ENCODE measurements around the gene PPP1R7.

PPP1R7 gene

DNA sequence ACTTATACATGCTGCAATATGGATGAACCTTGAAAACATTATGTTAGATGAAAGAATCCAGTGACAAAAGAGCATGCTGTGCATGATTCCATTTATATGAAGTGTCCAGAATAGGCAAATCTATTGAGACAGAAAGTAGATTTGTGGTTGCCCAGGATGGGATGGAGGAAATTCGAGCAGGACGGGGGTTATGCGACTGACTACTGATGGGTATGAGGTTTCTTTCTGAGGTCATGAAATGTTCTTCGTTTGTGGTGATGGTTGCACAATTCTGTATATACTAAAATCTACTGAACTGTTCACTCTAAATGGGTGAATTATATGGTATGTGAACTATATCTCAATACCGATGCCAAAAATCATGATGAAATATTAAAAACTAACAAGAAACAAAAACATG is 29.3 kb upstream of the PPP1R7 start:
- no peak for DNase-seq

DNA sequence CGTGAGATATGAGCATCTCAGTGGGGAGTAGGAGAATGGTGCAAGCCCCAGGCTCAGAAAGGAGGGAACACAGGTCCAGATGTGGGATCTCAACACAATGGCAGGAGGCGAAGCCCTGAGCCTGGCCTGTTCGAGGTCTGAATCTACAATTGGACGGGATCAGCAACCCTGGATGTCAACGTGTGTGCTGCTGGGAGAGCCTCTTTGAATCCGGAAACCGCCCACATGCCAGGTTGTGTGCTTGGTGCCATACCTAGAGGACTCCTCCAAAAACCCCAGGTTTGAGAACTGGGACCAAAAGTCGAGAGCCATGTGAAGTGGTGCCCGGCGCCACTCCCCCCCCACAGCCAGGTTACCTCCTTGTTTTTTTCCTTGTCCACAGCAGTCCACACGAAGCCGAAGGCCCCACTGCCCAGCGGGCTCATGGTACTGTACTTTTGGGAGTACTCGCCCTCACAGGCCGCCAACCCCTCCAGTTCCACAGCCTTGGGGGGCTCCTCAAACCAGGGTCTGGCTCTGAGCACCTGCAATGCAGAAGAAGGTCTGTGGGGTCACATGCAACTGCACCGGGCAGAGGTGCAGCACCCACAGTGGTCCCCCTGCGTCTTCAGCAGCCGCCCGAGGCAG is 27.8 kb upstream of the PPP1R7 start:
- no peak for DNase-seq

DNA sequence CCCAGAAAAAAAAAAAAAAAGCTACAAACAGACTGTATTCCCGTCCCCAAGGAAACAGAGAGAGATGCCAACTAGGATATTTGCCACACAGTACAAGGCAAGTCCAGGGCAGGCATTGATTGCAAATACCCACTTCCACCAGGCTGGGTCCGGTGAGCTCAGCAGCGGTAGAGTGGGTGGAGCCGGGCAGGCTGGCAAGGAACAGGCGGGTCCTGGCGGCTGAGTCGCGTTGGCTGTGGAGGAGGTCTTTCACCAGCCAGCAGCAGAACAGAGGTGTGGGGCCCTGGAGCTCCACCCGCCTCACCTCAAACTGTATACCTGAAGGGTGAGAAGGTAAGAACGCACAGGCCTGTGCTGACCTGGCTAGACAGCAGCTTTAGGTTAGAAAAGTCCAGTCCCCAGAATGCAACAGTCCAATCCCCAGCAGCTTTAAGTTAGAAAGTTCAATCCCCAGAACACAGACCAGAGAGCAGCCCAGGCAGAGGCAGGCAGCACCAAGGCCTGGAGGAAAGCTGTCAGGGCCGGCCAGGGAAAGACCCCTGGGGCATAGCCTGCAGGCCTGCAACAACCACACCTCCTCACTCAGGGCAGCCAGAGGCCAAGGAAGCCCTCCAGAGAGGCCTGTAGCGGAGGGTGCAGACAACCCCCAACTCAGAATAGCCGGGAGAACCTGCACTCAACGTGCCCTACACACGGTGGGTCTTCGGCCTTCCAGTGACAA is 26.3 kb upstream of the PPP1R7 start:
- DNase-seq: peak in 2 of 14 donors; percentile 11 to 35

DNA sequence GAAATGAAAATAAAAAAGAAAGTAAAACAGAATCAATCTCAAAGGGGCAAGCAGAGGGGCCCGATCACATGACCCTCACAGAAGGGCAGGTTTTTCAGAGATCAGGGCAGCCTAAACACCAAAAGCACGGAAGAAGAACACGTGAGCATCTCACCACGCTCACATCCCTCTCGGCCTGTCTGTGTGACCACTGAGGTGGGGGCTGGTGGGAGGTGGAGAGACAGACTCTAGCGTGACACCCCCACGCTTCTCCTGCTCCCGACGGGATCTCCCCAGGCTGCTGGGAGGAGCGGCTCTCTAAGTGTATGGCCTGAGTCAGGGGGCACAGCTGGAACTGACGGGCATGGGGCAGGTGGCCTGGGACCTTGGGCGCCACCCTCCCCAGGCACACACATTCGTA is 24.6 kb upstream of the PPP1R7 start:
- no peak for DNase-seq

DNA sequence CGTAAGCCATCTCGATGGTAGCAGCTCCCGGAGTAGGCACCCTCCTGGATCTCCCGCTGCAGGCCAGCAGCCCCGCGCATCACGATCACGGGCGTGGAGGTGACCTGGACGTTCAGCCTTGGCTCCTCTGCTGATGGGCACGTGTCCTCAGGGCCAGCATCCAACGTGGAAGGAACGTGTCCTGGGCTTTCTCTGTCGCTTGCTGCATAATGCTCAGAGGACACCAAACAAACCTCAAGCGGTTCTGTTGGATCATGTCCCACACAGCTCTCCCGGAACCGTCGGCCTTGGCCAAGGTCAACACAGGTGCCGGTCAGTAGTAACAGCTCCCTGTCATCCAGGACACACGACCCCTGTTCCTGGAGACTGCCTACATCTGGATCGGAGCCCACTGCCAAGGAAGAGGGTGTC is 24.1 kb upstream of the PPP1R7 start:
- no peak for DNase-seq

DNA sequence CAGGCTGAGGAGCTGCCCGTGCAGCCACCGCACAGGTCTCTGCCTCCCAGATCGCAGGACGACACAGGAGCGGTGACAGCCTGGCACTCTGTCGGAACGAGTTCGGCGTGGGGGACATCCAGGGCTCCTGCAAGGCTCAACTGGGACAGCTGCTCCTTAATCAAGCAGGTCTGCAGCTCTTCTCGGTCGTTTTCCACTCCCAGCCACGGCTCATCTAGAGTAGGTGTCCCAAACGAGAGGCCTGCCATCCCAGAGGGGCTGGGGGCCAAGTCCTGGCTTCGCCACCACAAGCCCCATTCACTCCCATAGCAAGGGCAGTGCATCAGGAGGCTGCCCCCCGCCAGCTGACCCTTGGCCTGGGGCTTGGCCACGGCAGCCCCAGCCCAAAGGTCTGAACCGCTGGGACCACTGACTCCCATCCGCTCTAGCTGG is 23.5 kb upstream of the PPP1R7 start:
- no peak for DNase-seq

DNA sequence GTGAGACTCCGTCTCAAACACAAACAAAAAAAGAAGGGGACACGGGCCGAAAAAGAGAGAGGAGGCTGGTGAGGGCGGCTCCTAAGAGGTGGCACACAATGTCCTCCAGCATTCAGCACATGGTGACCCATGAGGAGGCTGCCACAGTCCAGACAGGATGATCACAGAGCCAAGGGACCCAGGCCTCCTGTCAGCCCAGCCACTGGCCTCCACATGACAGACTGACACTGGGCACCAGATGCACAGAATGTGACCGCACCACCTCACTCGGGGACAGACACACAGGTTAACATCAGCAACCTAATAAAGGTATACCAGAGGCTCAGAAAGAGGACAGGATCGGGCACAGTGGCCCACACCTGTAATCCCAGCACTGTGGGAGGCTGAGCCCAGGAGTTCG is 22.0 kb upstream of the PPP1R7 start:
- no peak for DNase-seq

DNA sequence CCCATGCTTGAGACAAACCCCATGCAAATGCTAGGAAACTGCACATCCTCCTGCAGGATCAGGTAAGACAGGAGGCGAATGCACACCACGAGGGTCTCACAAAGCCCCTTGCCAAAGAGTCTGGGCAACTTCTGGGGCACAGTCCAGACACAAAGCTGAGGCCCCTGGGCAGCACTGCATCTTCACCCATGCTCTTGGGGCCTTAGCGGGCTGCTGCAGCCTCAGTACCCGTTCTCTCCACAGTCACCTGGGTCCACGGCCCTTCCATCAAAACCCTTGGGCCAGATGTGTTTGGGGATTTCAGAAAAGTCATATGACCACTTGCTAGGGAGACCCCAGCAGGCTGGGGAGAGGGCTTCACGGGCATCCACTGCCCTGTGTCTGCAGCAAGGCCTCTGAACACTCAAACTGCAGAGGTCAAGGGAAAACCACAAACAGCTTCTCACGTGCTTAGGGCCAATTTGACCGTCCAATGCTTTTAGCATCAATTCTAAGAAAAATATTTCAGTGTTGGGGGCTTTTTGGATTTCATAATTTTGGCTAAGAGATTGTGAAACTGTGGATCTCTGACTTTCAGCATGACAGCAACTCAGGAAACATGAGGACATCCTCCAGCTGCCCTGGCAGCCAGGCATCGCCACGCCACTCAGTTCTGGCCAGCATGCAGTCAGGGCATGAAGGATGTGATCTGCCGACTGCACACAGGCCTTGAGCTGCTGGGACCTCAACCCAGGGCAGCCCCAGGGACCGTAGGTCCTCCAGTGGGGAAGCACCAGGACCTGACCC is 21.0 kb upstream of the PPP1R7 start:
- no peak for DNase-seq

DNA sequence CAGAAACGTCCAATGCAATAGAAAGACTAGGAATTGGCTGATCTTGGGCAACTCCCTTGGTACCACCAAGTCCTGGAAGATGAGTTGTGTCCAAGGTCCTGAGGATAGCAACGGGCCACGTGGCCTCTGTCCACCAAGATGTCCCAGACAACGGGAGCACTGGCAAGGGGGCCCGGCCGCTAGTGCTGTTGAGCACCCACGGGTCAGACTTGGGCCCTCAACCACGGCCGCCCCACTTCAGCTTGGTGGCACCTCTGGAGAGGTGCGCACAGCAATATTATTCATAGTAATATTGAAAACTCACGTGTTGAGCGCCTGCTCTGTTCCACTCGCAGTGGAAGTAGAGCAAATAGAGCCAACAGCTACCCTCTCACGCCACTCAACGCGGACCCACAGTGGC is 20.0 kb upstream of the PPP1R7 start:
- DNase-seq: no peak

DNA sequence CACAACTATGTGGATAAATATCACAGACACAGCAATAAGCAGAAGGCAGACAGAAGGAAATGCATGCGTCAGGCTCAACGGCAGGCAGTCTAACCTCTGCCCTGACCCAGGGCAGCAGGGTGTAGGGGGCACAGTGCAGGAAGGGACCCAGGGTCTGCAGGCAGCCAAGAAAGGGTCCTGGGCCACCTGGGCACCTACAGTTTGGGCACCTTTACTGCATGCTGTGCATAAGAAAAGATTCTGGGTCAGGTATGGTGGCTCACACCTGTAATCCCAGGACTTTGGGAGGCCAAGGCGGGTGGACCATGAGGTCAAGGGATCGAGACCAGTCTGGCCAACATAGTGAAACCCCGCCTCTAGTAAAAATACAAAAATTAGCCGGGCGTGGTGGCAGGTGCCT is 18.7 kb upstream of the PPP1R7 start:
- DNase-seq: no peak

DNA sequence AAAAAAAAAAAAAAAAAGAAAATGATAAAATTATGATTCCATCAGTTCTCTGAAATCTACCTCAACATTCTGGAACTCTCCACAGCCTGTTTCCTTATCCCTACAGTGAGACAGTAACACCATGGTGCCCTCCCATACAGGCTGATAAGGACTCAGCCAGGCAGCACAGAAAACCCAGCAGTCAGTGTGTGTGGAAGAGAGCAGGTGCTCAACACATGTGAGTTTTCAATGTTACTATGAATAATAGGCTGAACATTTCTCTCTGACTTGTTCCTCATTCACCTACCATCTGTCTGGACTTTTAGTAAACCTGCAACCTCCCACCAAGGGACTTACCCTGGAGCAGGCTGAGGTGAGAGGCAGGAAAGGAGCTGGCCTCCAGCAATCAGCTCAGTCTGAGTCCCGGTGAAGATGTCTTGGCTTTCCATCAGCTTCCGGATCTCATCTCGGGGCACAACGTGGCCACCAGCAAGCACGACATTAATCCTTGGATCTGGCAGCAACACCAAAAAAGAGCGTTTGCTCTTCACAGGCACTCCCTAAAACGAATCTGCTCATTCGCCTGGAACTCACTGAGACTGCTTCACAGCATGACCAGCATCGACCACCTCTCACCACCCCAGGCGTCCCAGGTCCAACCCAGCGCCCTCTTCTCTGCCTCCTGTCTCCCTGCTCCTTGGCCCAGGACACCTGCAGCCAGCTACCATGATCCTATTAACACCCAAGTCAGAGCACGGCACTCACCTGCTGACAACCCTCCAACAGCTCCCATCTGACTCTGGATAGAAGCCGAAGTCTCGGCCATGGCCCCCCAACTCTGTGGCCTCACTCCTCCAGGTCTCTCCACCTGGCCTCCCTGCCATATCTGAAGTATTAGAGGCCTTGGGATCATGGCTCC is 17.5 kb upstream of the PPP1R7 start:
- no peak for DNase-seq

DNA sequence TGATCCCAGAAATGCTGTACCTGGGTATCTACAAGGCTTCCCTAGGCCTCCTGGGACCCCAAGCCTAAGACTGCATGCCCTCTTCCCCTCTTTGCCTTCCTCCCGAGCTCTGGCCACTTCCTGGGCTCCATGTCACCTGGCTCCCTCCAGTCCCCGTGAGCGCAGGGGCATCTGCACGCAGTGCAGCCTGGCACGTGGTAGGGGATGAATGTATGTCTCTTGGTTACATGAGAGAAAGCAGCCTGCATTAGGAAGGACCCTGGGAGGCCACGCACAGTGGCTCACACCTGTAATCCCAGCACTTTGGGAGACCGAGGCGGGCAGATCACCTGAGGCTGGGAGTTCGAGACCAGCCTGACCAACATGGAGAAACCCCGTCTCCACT is 16.8 kb upstream of the PPP1R7 start:
- DNase-seq: no peak

DNA sequence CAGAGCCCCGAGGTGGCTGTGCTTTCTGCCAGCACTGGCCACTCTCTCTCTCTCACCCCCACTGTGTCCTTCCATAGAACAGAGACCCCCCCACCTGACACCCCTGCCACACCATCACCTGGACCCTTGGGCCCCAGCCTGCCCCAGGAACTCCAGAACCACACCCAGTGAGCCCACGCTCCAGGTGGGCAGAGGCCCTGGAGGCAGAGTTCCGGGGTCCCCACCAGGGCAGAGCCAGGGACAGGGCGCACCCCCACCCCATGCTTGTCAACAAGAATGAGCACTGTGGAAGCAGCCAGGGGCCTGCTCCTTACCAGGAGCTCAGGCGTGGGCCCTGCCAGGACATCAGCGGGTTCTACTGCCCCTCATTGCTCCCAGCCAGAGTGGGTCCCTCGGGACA is 15.6 kb upstream of the PPP1R7 start:
- DNase-seq: no peak

DNA sequence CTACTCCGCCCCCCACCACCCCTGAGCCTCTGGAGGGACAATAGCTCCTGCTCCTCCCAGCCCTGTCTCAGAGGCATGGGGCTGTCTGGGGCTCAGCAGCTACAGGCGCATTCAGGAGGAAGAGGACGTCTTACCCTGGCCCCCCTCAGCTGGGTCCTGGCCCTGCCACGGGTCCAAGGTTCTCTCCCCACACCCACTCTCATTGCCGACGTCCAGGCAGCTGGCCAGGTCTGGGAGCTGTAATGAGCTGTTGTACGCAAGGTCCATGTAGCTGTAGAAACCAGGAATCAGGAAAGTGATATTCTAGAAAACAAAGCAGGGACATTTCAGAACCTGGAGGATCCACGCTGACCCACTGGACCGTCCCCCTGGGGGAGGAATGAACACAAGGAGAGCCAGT is 14.5 kb upstream of the PPP1R7 start:
- peak in 1 of 14 donors; percentile 22 for DNase-seq

DNA sequence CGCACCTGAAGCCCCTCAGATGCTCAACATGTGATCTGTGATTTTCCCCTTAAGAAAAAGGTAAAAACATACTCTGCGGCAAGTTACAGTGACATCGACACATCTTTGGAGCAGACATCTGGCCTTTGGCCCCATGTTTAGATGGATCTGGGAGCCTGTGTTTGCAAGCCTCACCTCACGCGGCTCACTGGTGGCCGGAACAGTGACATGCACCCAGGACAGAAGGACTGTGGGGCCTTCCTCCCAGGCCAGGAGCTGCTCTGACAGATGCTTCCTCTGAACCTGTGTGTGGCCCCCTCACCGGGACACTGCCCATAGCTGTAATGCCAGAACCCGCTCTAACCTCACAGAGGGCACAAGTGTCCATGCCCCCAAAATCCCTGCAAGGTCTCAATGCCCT is 14.1 kb upstream of the PPP1R7 start:
- DNase-seq: no peak

DNA sequence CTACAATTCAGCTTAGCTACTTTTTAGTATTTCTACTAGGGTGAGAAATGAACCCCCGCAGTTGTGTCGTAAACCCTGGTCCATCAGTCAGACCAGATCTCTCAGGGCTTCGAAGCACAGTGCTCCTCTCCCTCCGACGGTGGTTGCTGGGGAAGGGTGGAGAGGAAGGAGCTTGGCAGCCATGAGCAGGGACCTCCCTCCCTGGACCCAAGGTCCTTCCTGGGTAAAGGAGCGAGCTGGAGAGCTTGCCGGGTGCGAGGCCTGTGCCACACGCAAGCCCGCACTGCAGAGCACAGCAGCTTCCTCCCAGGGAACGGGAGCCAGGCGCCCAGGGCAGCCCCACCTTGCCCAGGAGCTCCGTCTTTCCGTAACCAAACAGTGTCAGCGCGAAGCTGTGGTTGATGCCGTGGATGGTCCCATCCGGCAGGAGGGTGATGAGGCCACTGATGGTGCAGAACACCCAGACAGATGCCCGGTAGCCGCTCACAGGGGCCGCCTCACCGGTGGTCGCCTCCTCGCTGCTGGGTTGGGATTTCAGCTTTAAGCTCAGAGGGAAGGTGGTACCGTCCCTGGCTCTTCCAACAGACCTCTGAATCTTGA is 13.5 kb upstream of the PPP1R7 start:
- DNase-seq: no peak

DNA sequence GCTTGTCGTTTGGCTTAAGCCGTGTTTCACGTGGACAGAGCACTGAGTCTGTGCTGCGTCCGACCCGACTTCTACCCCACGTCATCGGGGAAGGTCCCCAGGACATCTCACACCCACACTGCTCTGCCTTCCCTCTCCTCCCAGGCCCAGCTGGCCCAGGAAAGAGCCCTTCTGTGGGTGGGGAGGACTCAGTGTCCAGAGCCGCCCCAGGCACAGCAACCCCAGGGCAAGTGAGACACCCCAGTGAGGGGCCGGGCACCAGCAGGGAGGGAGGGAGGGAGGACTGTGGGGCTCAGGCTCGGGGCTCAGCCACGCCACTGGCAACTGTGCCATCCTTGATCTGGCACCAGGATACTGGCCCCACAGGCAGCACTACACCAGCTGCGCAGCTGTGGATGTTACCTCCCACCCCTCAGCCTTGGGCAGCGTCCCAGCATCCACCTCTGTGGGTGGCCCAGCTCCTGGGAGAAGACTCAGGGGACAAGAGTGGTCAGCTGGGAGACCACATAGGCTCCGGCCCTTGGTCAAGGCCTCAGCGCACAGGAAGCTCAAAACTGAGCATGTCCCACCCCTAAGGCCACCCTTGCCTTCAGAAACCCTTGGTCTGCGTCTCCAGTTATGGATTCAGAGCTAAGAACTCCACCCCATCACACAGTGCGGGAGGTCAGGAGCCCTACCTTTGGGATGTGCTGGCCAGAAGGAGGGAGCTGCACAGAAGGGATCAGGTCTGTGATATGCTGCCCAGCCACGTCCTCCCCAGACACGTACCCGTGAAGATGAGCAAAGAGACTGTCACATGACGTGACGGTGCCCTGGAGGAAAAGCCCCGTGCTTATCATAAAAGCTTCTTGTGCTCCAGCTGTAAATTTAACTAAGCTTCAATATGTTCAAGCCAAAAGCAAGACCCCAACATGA is 12.7 kb upstream of the PPP1R7 start:
- DNase-seq: no peak

DNA sequence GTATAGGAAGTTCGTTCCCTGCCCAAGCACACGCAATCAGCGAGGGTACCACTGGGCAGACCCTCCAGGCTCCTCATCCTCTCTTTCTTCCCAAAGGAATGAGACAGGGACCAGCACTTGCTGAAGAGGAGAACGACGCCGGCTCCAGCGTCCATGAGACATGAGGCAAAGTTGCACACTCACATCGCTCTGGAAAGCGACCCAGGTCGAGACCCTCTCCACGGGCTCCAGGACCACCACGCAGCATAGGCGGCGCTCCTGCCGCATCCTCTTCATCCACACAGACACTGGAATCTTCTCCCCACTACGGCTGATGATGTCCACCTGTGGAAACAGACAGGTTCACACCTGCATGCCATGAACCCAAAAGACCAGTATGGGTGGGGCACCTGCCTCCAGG is 11.8 kb upstream of the PPP1R7 start:
- no peak for DNase-seq

DNA sequence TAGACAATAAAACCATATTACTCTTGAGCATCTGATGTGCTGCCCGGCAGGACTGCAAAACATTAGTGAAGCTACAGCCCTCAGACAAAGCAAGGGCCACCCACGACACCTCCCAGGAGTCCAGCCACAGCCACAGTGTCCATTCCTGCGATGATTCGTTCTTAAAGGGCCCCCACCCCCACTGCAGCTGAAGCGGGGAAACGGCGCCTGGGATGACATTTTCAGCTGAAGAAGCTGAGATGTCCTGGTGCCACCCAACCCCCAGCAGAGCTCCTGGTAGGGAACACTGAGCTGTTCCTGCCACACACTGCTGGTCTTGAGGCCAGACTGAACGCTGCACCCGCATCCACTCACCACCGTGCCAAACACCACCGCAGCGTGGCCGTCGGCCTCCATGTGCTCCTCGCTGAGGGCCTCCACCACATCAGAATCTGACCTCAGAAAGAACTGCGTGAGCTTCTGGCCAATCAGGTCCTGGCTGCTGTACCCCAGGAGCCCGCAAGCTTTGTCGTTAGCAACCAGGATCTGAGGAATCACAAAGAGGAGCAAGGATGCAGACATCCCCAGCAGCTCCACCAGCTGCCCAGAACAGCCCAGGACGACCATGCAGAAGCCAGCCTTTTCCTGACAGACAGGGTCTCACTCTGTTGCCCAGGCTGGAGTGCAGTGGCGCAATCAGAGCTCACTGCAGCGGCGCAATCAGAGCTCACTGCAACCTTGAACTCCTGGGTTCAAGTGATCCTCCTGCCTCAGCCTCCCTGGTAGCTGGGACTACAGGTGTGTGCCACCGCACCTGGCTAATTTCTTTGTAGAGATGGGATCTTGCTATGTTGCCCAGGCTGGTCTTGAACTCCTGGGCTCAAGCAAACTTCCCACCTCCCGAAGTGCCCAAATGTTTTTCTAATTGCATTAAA is 10.5 kb upstream of the PPP1R7 start:
- DNase-seq: no peak

DNA sequence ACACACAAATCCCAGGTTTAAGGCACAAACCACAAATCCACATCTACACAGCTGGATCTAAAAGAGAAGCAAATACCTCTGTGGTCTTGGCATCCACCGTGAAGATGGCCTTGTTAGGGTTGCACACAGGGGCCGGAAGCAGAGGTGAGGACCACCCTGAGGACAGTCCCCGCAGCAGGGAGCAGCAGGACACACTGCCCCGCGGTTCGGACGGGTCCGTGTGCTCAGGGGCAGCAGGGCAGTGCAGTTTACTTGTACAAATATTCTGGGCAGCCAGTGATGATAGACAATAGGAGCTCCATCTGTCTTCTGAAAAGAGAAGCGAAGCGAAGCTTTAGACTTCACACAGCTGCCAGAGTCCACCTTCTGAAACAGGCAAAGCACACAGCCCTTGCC is 9.8 kb upstream of the PPP1R7 start:
- no peak for DNase-seq

Measured in C1 segment of cervical spinal cord (tissue), 14 donors.